Heart right ventricle (tissue), 16 donors: ENCODE measurements around the gene GAK. TPM values are rescaled to one million over a fixed set of nuclear protein-coding genes. Genes with fewer than 3 reads are reported as not detected.

Experiments
- ATAC-seq, 8 donors: fragments of 200-7000 bp; cut with Tn5 transposase; one replicate each; pipeline ENCODE4 v1.9.1; 2020; ENCODE audit warnings: mild to moderate bottlenecking in 8 of 8, moderate library complexity in 8 of 8, moderate number of reproducible peaks in 1 of 8
- DNase-seq, 2 donors: peaks; one replicate each; pipeline ENCODE4 v3.0.0-alpha.2; 2020
- H3K27ac ChIP-seq, 10 donors: fragments of 200-600 bp; sonication (generic) in 2 of 10; one replicate each; pipeline versions ENCODE4 v1.5.0 to v1.8.0; 2020 to 2022; ENCODE audit warnings: mild to moderate bottlenecking in 3 of 10
- H3K27me3 ChIP-seq, 7 donors: fragments of 200-600 bp; one replicate each; pipeline ENCODE4 v1.8.0; 2021 to 2022; ENCODE audit warnings: mild to moderate bottlenecking in 2 of 7
- H3K36me3 ChIP-seq, 9 donors: fragments of 200-600 bp; sonication (generic) in 1 of 9; one replicate each; pipeline versions ENCODE4 v1.5.0 to v1.8.0; 2020 to 2022; ENCODE audit warnings: mild to moderate bottlenecking in 2 of 9
- H3K4me1 ChIP-seq, 9 donors: fragments of 200-600 bp; sonication (generic) in 1 of 9; one replicate each; pipeline versions ENCODE4 v1.5.0 to v1.8.0; 2020 to 2022; ENCODE audit warnings: mild to moderate bottlenecking in 4 of 9
- H3K4me3 ChIP-seq, 10 donors: fragments of 200-600 bp; sonication (generic) in 2 of 10; one replicate each; pipeline versions ENCODE4 v1.5.0 to v1.8.0; 2020 to 2022; ENCODE audit warnings: mild to moderate bottlenecking in 7 of 10, moderate library complexity in 2 of 10
- H3K9me3 ChIP-seq, 11 donors: fragments of 200-600 bp in 10 of 11; sonication (generic) in 2 of 11; one replicate each; pipeline versions ENCODE4 v1.5.0 to v1.8.0; 2013 to 2022; ENCODE audit warnings: mild to moderate bottlenecking in 2 of 11, control low read depth in 1 of 11, moderate library complexity in 1 of 11
- WGBS, 2 donors: extraction: QIAGEN DNeasy Blood & Tissue Kit; methylation state at CpG; one replicate each; pipeline ENCODE4 v1.1.7; 2013; ENCODE audit warnings: inconsistent platforms in 1 of 2; 5-methylcytosine and 5-hydroxymethylcytosine counted together
- intact Hi-C, 10 donors: fragments of 100-400 bp; cut with DNase I; formaldehyde crosslinking; loops; one replicate each; pipeline versions ENCODE4 v1.11.1 to v1.14.2; 2022
- polyA plus RNA-seq, 2 donors: library from polyadenylated mRNA; stranded (reverse); fragments of 200-250 nt; gene quantifications; one replicate each; pipeline ENCODE4 v1.2.3, GENCODE V29; 2013
- total RNA-seq, 10 donors: library from RNA; stranded (reverse); fragmentation: NEBNext Ultra II Directional in 3 of 10; extraction: Animal tissue kit (Norgen Biotek cat#: 25700) in 3 of 10; gene quantifications; one replicate each; pipeline versions ENCODE4 v1.2.1 to v1.2.4, GENCODE V29; 2021 to 2023
- TF ChIP-seq, protein P1 (sequence below), 9 donors: fragments of 200-600 bp; sonication (generic) in 2 of 9; IDR thresholded peaks; one replicate each; pipeline versions ENCODE4 v1.5.0 to v1.8.0; 2021 to 2022; ENCODE audit warnings: antibody characterized with exemption in 9 of 9, mild to moderate bottlenecking in 5 of 9, moderate library complexity in 1 of 9
- donor health status: Arrhythmogenic right ventricular cardiomyopathy.
- donor health status: ischemic (EF 13 %, LVEDD 7.1; RV severe dilation, severe dysfunction).
- donor health status: healthy with polysubstance abuse.
- donor health status: DM: no; HTN: yes; CAD: no.
- donor health status: DM: no; HTN: no; CAD: no.
- donor health status: ischemic (EF 25% LVEDD 6.9; RV normal size, moderate dysfunction).
- donor health status: ischemic (EF 25% LVEDD 5.7; RV mildly dilated, moderate dysfunction).
- donor health status: healthy.
- donor health status: DM: yes; HTN: yes; CAD: no.
- donor health status: Ischemic cardiomyopathy.
- donor health status: ischemic (EF 35%, LVEDD 5.7; RV mildly dilated, moderate dysfunction).
- donor health status: nonischemic (EF 11% LVEDD 7.7; RV severe dilation, severe dysfunction).
- donor health status: DM: yes; HTN: yes; CAD: no.
- donor health status: PGD.
- donor health status: ischemic (EF 29% LVEDD 5.4; RV normal size, mild dysfunction).
- donor health status: nonischemic (EF 23%, LVEDD 6.1; RV moderate dilation, normal function).

The GAK gene
- total and polyA plus RNA-seq, 12 donors = 21.0 to 105 (median 29.2) TPM

DNA sequence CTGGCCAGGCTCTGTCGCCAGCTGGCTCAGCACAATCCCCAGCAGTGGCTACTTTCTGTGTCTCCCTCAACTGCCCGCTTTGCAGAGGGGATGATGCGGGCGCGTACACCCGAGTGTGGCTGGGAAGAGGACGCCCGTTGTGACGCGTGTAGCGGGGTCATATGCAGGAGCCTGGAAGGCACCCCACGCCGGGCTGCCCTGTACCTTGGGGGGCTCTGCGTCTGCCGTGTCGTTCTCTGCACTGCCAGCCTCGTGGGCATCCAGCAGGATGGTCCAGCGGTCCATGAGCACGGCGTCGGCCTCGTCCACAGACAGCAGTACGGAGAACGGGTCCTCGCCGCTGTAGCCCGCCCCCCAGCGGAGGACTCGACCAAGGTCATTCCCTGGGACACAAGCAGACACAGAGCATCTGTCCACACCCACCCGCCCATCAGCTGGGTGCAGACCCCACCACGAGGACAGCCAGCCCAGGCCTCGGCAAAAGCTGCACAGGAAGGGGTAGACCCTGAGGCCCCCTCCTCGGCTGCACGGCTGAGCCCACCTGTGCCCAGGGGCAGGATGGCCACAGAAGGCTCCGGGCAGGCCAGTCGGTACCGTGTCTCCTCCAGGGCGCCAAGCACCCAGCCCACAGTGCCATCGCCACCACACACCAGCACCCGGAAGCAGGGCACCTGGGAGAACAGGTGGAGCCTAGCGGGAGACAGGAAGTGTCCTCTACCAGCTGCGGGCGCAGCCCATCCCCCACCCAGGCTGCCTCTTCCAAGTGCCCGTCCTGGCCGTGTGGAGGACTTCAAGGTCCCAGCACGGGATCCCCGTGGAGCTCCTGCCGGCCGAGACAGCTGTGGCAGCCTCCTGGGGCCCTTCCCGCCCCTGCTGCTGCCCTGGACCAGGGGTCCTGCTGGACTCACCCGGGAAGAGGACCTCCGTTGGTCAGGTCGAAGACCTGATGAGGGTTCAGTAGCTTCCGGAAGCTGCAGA, 30.4 kb upstream of the GAK start:
- ATAC-seq (no peak), DNase-seq (peak in 1 of 2 donors; percentile 14)
- TF ChIP-seq, protein P1, sequence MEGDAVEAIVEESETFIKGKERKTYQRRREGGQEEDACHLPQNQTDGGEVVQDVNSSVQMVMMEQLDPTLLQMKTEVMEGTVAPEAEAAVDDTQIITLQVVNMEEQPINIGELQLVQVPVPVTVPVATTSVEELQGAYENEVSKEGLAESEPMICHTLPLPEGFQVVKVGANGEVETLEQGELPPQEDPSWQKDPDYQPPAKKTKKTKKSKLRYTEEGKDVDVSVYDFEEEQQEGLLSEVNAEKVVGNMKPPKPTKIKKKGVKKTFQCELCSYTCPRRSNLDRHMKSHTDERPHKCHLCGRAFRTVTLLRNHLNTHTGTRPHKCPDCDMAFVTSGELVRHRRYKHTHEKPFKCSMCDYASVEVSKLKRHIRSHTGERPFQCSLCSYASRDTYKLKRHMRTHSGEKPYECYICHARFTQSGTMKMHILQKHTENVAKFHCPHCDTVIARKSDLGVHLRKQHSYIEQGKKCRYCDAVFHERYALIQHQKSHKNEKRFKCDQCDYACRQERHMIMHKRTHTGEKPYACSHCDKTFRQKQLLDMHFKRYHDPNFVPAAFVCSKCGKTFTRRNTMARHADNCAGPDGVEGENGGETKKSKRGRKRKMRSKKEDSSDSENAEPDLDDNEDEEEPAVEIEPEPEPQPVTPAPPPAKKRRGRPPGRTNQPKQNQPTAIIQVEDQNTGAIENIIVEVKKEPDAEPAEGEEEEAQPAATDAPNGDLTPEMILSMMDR (IDR thresholded peaks at IDR 0.05) = no peak
- Histone ChIP-seq H3K4me1 (peaks cover 0 to 2% (median 0%) of the 10 kb centered on the region in 9 donors), H3K9me3 (no peaks in the 10 kb centered on the region), H3K27ac (no peak overlapping the region), H3K27me3 (no peaks in the 10 kb centered on the region), H3K36me3 (peaks cover 0 to 86% (median 19%) of the 10 kb centered on the region in 9 donors), H3K4me3 (no peak overlapping the region)
- WGBS, 2 donors = 92 to 94% methylated on average over 54 of the region's 54 CpGs
- intact Hi-C loops = no loop called here

DNA sequence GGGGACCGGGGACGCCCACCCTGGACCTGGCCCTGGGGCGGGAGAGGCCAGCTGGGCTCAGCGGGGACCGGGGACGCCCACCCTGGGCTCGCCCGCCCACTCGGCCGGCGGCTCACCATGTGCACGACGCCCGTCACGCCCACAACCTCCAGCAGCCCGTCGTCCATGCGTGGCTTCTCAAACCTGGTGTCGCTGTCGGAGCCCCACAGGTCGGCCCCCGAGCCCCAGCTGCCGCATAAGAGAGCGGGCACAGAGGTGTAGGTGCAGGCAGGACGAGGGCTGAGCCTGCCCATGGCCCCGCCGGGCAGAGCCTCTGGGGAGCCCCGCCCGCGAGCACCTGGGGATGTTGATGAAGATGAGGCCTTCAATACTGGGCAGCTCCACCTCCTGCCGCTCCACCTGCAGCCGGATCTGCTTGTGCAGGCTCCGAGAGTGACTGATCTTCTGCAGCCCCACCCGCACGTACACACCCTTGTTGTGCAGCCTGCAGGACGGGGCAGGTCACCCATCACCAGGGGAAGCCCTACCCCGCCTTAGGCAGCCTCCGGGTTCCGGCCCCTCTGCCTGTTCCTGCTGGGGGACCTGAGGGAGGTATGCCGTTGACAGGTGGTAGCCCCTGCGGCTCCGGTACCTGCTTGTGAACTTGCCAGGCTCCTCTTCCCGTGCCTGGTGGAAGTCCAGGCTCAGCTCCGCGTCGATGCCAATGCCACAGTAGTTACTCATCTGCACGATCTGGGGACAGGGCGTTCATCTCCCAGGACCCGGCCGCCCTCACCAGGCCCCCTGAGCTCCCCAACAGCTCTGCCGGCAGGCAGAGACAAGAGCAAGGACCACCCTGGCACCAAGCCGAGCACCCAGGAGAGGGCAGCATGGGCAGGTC, 29.5 kb upstream of the GAK start:
- ATAC-seq (peak in 1 of 8 donors; percentile 2), DNase-seq (peak in 1 of 2 donors; percentile 20)
- Histone ChIP-seq H3K4me3 (no peak overlapping the region), H3K4me1 (no peaks in the 10 kb centered on the region), H3K9me3 (no peaks in the 10 kb centered on the region), H3K27ac (no peak overlapping the region), H3K27me3 (no peaks in the 10 kb centered on the region), H3K36me3 (peaks cover 0 to 88% (median 23%) of the 10 kb centered on the region in 9 donors)
- TF ChIP-seq, protein P1 (IDR thresholded peaks at IDR 0.05) = no peak
- 93 to 96% methylated on average over 47 to 52 of the region's 52 CpGs for WGBS, 2 donors
- intact Hi-C loops = no loop called here

DNA sequence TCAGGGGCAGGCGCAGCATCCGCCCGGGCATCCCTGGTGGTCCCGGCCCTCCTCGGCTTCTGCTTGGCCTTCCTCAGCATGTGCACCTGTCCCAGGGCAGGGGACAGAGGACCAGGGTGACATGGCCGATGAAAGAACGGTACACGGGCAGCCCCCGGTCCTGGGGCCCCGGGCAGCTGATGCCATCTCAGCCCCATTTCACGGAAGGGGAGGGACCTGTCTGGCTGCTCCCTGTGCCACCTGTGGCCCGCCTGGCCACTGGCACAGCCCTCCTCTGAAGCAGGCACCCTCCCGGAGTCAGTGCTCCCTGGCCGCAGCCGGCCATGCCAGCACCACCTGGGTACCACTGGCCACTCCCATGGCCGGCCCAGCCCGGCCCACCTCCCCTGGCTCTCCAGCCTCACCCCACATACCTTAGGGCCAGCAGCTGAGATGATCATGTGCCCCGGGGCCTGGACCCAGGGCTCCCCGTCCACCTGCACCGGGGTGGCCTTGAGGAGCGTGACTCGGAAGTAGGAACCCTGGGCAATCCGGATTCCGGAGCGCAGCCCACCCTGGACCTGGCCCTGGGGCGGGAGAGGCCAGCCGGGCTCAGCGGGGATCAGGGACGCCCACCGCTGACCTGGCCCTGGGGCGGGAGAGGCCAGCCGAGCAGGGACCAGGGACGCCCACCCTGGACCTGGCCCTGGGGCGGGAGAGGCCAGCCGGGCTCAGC, 28.7 kb upstream of the GAK start:
- no peak overlapping the region for H3K4me3 ChIP-seq
- no peak overlapping the region for H3K27ac ChIP-seq
- TF ChIP-seq, protein P1 (IDR thresholded peaks at IDR 0.05) = no peak
- DNase-seq (no peak), ATAC-seq (no peak)
- 91 to 95% methylated on average over 28 to 35 of the region's 35 CpGs for WGBS, 2 donors
- intact Hi-C loops = no loop called here
- peaks cover 0 to 84% (median 20%) of the 10 kb centered on the region in 9 donors for H3K36me3 ChIP-seq
- H3K9me3 ChIP-seq = no peaks in the 10 kb centered on the region
- H3K4me1 ChIP-seq = no peaks in the 10 kb centered on the region
- H3K27me3 ChIP-seq = no peaks in the 10 kb centered on the region
